Measurements from ENCODE around the gene HACD3.

DNA sequence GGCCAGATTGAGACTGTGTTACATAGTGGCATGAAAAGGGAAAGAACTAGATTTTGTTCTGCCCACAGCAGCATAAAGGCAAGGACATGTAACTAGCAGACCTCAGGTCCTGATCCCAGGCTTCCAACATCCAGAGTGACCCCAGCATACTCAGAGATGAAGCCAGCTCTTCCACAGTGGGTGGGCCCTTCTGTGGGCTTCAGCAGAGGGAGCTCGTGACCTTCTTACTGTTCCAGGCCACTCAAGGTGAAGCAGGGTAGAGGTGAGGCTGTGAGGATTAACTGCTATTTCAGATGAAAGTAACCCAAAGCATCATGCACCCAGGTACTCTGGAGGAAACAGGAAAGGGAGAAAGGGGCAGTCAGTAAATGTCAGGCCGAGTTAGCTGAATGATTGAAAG is 90.6 kb downstream of the HACD3 start:
- TF ChIP-seq YY1 (IDR thresholded peaks at IDR 0.05; ENCODE audit: insufficient read depth, insufficient read length) (no peak), SUZ12 (IDR thresholded peaks at IDR 0.05; ENCODE audit: extremely low read depth, insufficient read depth, insufficient read length) (no peak)
